ENCODE data around the gene AMIGO3.
"Not testable (repeated sequence)": the region's sequence is repeated elsewhere in the genome, so short reads cannot be mapped to it uniquely, and the experiment has no call there.

DNA sequence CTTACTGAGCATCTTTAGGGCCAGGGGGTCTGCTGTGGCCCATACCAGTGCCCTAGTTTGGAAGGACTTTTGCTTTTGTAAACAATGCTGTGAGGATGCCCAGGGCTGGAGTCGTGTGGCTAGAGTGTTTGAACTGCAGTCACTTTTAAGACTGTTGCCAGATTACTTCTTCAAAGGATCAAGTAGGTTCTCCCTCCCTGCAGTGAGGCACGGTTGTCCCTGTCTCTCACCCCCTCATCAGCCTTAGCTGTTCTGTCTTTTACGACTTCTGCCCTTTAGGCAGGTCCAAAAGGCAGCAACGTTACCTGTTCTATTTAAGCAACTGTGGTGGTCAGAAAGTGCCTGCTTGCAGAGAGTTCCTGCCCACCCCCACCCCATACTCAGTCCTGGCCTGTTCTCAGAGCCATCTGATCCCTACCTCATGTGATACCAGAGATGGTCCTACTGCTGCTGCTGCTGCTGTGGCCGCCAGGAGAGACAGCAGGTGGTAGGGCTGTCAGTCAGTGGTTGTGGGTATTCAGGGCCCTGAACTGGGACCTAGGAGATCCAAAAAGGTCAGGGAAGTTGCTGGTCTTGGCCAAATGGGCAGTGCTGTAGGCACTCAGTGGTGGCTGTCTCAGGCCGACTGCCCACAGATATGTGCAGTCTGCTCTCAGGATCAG is 24.9 kb downstream of the AMIGO3 start:
- not testable (repeated sequence) for TF ChIP-seq EZH2 (IDR thresholded peaks at IDR 0.05; ENCODE audit: insufficient read depth, poor library complexity, severe bottlenecking); EZH2phosphoT487 (IDR thresholded peaks at IDR 0.05; ENCODE audit: insufficient read depth, low read depth)

All from GM23248 (cell line).